Esophagus muscularis mucosa (tissue), 4 donors: ENCODE results near the gene PANK2.

Experiments used
- EP300 ChIP-seq: sonication (generic); formaldehyde crosslinking; IDR thresholded peaks from one replicate; pipeline ENCODE4 v1.6.1; 2017; ENCODE audit warnings: antibody characterized with exemption
- POLR2A ChIP-seq: fragments of 450-650 bp; IDR thresholded peaks from one replicate; pipeline ENCODE4 v1.6.1; 2017; ENCODE audit warnings: antibody characterized with exemption, moderate library complexity, mild to moderate bottlenecking, low read depth
- POLR2AphosphoS5 ChIP-seq, 2 donors: sonication (generic); formaldehyde crosslinking; IDR thresholded peaks; one replicate each; pipeline ENCODE4 v1.6.1; 2017; ENCODE audit warnings: antibody characterized with exemption in 2 of 2
- TF ChIP-seq, protein P1 (sequence below), 3 experiments: fragments of 200-600 bp in 2 of 3; fragments of 450-650 bp in 1 of 3; sonication (generic) in 2 of 3; IDR thresholded peaks; one replicate each; pipeline ENCODE4 v1.5.1; 2017 to 2019; ENCODE audit warnings: antibody characterized with exemption in 3 of 3, mild to moderate bottlenecking in 2 of 3, moderate library complexity in 1 of 3

GRCh38 chr20:3925113-3925695 is 36.0 kb downstream of the PANK2 start:
- TF ChIP-seq POLR2AphosphoS5 (IDR thresholded peaks at IDR 0.05) (no peak), EP300 (no peak), POLR2A (no peak)
- TF ChIP-seq, protein P1, sequence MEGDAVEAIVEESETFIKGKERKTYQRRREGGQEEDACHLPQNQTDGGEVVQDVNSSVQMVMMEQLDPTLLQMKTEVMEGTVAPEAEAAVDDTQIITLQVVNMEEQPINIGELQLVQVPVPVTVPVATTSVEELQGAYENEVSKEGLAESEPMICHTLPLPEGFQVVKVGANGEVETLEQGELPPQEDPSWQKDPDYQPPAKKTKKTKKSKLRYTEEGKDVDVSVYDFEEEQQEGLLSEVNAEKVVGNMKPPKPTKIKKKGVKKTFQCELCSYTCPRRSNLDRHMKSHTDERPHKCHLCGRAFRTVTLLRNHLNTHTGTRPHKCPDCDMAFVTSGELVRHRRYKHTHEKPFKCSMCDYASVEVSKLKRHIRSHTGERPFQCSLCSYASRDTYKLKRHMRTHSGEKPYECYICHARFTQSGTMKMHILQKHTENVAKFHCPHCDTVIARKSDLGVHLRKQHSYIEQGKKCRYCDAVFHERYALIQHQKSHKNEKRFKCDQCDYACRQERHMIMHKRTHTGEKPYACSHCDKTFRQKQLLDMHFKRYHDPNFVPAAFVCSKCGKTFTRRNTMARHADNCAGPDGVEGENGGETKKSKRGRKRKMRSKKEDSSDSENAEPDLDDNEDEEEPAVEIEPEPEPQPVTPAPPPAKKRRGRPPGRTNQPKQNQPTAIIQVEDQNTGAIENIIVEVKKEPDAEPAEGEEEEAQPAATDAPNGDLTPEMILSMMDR (IDR thresholded peaks at IDR 0.05) = no peak
